ENCODE data around the gene SCN2B.

GRCh38 chr11:118155776-118156530 lies 20.5 kb downstream of the SCN2B start:
- TF ChIP-seq, protein P1, sequence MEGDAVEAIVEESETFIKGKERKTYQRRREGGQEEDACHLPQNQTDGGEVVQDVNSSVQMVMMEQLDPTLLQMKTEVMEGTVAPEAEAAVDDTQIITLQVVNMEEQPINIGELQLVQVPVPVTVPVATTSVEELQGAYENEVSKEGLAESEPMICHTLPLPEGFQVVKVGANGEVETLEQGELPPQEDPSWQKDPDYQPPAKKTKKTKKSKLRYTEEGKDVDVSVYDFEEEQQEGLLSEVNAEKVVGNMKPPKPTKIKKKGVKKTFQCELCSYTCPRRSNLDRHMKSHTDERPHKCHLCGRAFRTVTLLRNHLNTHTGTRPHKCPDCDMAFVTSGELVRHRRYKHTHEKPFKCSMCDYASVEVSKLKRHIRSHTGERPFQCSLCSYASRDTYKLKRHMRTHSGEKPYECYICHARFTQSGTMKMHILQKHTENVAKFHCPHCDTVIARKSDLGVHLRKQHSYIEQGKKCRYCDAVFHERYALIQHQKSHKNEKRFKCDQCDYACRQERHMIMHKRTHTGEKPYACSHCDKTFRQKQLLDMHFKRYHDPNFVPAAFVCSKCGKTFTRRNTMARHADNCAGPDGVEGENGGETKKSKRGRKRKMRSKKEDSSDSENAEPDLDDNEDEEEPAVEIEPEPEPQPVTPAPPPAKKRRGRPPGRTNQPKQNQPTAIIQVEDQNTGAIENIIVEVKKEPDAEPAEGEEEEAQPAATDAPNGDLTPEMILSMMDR (IDR thresholded peaks at IDR 0.05) = no peak
- TF ChIP-seq POLR2A (IDR thresholded peaks at IDR 0.05) = no peak
